ENCODE results near the gene NELFB. TPM values are rescaled to one million over a fixed set of nuclear protein-coding genes. Genes with fewer than 3 reads are reported as not detected.

The NELFB gene
- total and polyA plus RNA-seq, 9 of the 15 experiments (the other 6 are each of a cell fraction or from before 2014, with no cell fraction given): 0.24 to 84.0 (median 29.7) TPM

DNA sequence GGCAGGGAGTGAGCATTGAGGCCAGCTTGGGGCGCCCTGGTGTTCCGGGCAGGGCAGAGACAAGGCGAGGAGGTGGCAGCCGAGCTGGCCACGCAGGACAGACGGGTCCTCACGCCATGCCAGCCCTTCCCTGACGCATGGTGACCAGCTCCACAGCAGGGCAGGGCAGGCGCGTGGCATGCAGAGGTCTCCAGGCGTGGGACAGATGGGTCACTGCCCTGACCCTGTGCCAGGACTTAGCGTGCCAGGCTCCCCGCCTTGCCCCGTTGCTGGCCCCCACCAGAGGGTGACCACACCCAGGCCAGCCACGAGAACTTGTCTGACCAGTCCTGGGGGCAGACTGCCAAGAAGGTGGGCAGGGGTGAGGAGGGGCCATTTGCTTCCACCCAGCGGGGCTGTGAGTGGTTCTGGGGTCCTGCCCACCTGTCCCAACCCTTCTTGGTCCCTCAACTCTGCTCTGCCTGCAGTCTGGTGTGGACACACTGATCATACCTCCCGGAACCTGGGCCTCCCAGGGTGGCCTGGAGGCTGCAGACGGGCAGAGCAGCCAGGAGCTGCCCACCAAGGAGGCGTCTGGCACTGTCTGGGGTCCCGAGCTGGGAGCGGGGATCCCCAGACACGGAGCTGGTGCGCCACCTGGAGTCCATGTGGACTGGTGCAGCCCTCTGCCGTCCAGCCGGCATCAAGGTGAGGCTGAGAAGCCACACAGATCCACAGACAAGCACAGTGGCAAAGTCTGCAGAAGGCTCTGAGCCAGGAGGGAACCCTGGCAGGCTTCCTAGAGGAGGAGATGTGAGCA lies 27.9 kb upstream of the NELFB start, which contains the start of gene RNF224 (continued):
- TF ChIP-seq ZNF609 (CRISPR knock-in tag; IDR thresholded peaks at IDR 0.05; ENCODE audit: borderline replicate concordance): no peak
- no peak for TF ChIP-seq ZNF347 (CRISPR knock-in tag; IDR thresholded peaks at IDR 0.05; ENCODE audit: low read depth)
- no peak for TF ChIP-seq PKNOX1 (IDR thresholded peaks at IDR 0.05)
- TF ChIP-seq, protein P1, sequence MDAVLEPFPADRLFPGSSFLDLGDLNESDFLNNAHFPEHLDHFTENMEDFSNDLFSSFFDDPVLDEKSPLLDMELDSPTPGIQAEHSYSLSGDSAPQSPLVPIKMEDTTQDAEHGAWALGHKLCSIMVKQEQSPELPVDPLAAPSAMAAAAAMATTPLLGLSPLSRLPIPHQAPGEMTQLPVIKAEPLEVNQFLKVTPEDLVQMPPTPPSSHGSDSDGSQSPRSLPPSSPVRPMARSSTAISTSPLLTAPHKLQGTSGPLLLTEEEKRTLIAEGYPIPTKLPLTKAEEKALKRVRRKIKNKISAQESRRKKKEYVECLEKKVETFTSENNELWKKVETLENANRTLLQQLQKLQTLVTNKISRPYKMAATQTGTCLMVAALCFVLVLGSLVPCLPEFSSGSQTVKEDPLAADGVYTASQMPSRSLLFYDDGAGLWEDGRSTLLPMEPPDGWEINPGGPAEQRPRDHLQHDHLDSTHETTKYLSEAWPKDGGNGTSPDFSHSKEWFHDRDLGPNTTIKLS (IDR thresholded peaks at IDR 0.05; ENCODE audit: borderline replicate concordance, low read depth): no peak
- TF ChIP-seq EWSR1 (IDR thresholded peaks at IDR 0.05; ENCODE audit: borderline replicate concordance, low read depth, partially characterized antibody): no peak
- no peak for TF ChIP-seq FOXA3 (CRISPR knock-in tag; conservative IDR thresholded peaks at IDR 0.05 in 1 of 2, IDR thresholded peaks at IDR 0.05 in 1 of 2)
- no peak for TF ChIP-seq HDAC1 (IDR thresholded peaks at IDR 0.05)
- TF ChIP-seq CHD4 (IDR thresholded peaks at IDR 0.05; ENCODE audit: insufficient read depth, insufficient replicate concordance, low read depth, low read length, poor library complexity, severe bottlenecking): no peak
- TF ChIP-seq ELF2 (CRISPR knock-in tag; IDR thresholded peaks at IDR 0.05): no peak
- no peak for TF ChIP-seq GTF3C2 (IDR thresholded peaks at IDR 0.05; ENCODE audit: borderline replicate concordance, extremely low read depth, insufficient read length)
- no peak for TF ChIP-seq MBD2 (IDR thresholded peaks at IDR 0.05; ENCODE audit: borderline replicate concordance, low read depth)
- TF ChIP-seq, protein P2, sequence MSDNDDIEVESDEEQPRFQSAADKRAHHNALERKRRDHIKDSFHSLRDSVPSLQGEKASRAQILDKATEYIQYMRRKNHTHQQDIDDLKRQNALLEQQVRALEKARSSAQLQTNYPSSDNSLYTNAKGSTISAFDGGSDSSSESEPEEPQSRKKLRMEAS (CRISPR knock-in tag; IDR thresholded peaks at IDR 0.05): peak; percentile 27; the same call in 1 of the 2 replicates
- TF ChIP-seq MAFK (IDR thresholded peaks at IDR 0.05; ENCODE audit: low read length): no peak
- no peak for TF ChIP-seq IFI16 (CRISPR knock-in tag; IDR thresholded peaks at IDR 0.05)
